H1 (cell line): Measurements from ENCODE around the gene RIMS3.

Experiments used
- CTCF ChIP-seq, 3 experiments: IDR thresholded peaks; 1 replicate in 2 of 3; 2 replicates in 1 of 3; pipeline versions ENCODE4 v1.5.1 to v1.6.1; 2011; ENCODE audit warnings: low read length in 3 of 3, mild to moderate bottlenecking in 3 of 3, inconsistent platforms in 2 of 3, low read depth in 1 of 3, moderate library complexity in 1 of 3; ENCODE audit not compliant: insufficient read depth in 1 of 3; ENCODE audit errors: control extremely low read depth in 1 of 3
- EP300 ChIP-seq, 2 experiments: IDR thresholded peaks; 1 replicate in 1 of 2; 2 replicates in 1 of 2; pipeline ENCODE4 v1.6.1; 2011 to 2012; ENCODE audit warnings: low read depth in 2 of 2, low read length in 2 of 2, mild to moderate bottlenecking in 2 of 2, borderline replicate concordance in 1 of 2, inconsistent platforms in 1 of 2, moderate library complexity in 1 of 2
- EZH2 ChIP-seq: fragments of 200-600 bp; sonication (generic); IDR thresholded peaks from 2 replicates; pipeline ENCODE4 v1.7.1; 2012; ENCODE audit warnings: low read depth, mild to moderate bottlenecking, moderate library complexity, low read length, inconsistent platforms; ENCODE audit not compliant: severe bottlenecking
- POLR2A ChIP-seq, 2 experiments: IDR thresholded peaks; 1 replicate in 1 of 2; 2 replicates in 1 of 2; pipeline ENCODE4 v1.6.1; 2011; ENCODE audit warnings: low read depth in 2 of 2, low read length in 2 of 2, mild to moderate bottlenecking in 2 of 2; ENCODE audit errors: control extremely low read depth in 1 of 2
- RFX5 ChIP-seq: IDR thresholded peaks from 2 replicates; pipeline ENCODE4 v1.6.1; 2011; ENCODE audit warnings: low read depth, low read length, improper control_type of control experiment, borderline replicate concordance
- RNF2 ChIP-seq: fragments of 200-900, 300-1000 bp; sonication (generic); IDR thresholded peaks from 2 replicates; pipeline ENCODE4 v1.7.1; 2016; ENCODE audit warnings: borderline replicate concordance, low read depth, mild to moderate bottlenecking, antibody characterized with exemption, low read length; ENCODE audit not compliant: poor library complexity, severe bottlenecking; ENCODE audit errors: missing control alignments
- RXRA ChIP-seq: IDR thresholded peaks from 2 replicates; pipeline ENCODE4 v1.6.1; 2011; ENCODE audit warnings: low read depth, mild to moderate bottlenecking, low read length, moderate library complexity; ENCODE audit not compliant: insufficient read depth
- SP1 ChIP-seq: IDR thresholded peaks from 2 replicates; pipeline ENCODE4 v1.6.1; 2011; ENCODE audit warnings: low read depth, low read length
- SRF ChIP-seq: IDR thresholded peaks from 2 replicates; pipeline ENCODE4 v1.6.1; 2011; ENCODE audit warnings: mild to moderate bottlenecking, low read depth, low read length, moderate library complexity
- ZNF274 ChIP-seq: IDR thresholded peaks from 2 replicates; pipeline ENCODE4 v1.7.0; 2012; ENCODE audit warnings: low read length, borderline replicate concordance; ENCODE audit errors: extremely low read depth

- TF ChIP-seq CTCF (IDR thresholded peaks at IDR 0.05; ENCODE audit: control extremely low read depth in 1 of 3, insufficient read depth in 1 of 3, low read depth in 1 of 3, low read length in 3 of 3) = no peak
- no peak for TF ChIP-seq POLR2A (IDR thresholded peaks at IDR 0.05; ENCODE audit: control extremely low read depth in 1 of 2, low read depth in 2 of 2, low read length in 2 of 2)
- TF ChIP-seq EP300 (IDR thresholded peaks at IDR 0.05; ENCODE audit: borderline replicate concordance in 1 of 2, low read depth in 2 of 2, low read length in 2 of 2) = no peak
- TF ChIP-seq SRF = no peak
- TF ChIP-seq RNF2 = no peak
- no peak for TF ChIP-seq RFX5
- no peak for TF ChIP-seq ZNF274
- no peak for TF ChIP-seq SP1
- TF ChIP-seq EZH2 = no peak
- TF ChIP-seq RXRA = no peak
These were observed 25.5 kb upstream of the RIMS3 start for GRCh38 chr1:40690771-40691537.
